B cell (primary cell): ENCODE results near the gene TOM1L2.

ENCODE experiments used
- CTCF ChIP-seq: fragments of 200-600 bp; IDR thresholded peaks from one replicate; pipeline ENCODE4 v1.8.0; 2022; ENCODE audit warnings: antibody characterized with exemption, mild to moderate bottlenecking
- EZH2 ChIP-seq: IDR thresholded peaks from 2 replicates; pipeline ENCODE4 v1.6.1; 2012; ENCODE audit warnings: borderline replicate concordance, low read depth, mild to moderate bottlenecking, moderate library complexity, low read length; ENCODE audit not compliant: insufficient read depth, poor library complexity, severe bottlenecking

DNA sequence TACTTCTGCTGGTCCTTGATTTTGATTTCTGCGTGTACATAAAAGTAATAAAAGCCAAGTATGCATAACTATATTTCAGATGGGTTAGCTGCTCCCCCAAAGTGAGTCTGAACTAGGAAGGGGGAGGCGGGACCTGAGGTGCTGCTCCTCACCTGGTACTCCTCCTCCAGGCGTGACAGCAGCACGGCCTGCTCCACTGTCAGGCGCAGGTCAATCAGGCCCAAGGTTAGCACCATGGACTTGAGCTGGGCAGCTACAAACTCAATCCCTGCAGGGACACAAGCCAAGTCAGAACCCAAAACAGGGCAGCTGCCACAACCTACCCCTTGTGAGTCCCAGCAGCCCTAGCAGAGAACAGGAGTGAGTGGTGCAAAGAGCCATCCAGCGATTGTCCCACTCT, 48.8 kb upstream of the TOM1L2 start:
- TF ChIP-seq EZH2 (no peak), CTCF (no peak)
